NCI-H2227 (cell line): ENCODE data around the gene ARHGAP4.

ENCODE experiments used
- DNase-seq: peaks from one replicate; lab custom pipeline; 2025; ENCODE audit not compliant: unreplicated experiment; lab: John Stamatoyannopoulos, UW

ARHGAP4 gene

DNA sequence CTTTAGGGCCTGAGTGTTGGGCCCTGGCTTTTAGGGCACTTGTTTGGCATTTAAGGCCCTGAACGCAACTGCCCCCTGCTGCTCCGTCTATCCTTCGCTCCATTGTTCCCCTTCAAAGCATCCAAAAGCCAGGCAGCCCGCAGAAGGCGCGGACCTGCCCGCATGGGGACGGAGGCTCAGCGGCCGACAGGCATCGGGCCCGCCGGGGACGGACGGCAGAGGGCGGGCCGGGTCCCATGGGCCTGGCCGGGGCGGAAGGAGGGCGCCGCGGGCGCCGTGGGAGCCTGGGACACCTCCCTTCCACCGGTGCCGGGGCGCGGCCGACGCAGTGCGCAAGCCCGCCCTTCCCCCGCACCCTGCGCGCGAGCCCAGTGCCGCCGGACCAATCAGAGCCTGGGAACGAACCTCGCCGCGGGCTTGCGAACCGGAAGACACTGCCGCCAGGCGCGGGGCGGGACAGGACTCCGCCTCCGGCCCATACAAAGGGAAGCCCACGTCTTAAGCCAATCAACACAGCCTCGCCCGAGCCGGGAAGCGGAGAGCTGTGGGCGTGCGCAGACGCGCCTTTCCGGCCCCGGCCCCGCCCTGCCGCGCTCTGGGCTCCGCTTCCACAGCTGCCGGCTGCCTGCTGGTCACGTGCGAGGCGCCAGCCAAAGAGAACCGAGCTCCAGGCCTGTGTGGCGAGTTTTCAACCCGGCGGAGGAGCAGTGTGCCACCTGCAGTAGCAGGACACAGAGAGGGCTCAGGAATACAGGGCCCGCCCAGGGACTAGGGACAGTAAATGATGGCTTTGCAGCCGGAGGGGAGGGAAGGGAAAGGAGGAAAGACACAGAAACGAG is 2.1 kb upstream of the ARHGAP4 start:
- DNase-seq: peak; percentile 98

DNA sequence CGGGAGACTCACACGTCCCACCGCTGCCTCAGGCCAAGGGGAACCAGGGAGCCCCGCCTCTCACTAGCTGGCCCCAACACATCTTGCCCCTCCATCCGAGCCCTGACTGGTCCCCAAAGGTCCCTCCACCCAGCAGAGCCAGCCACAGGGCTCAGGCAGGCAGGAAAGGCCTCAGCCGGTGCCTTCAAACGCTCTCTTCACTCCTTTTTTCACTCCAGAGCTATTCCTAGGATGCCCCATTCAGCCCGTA is 1.5 kb upstream of the ARHGAP4 start:
- DNase-seq: no peak

DNA sequence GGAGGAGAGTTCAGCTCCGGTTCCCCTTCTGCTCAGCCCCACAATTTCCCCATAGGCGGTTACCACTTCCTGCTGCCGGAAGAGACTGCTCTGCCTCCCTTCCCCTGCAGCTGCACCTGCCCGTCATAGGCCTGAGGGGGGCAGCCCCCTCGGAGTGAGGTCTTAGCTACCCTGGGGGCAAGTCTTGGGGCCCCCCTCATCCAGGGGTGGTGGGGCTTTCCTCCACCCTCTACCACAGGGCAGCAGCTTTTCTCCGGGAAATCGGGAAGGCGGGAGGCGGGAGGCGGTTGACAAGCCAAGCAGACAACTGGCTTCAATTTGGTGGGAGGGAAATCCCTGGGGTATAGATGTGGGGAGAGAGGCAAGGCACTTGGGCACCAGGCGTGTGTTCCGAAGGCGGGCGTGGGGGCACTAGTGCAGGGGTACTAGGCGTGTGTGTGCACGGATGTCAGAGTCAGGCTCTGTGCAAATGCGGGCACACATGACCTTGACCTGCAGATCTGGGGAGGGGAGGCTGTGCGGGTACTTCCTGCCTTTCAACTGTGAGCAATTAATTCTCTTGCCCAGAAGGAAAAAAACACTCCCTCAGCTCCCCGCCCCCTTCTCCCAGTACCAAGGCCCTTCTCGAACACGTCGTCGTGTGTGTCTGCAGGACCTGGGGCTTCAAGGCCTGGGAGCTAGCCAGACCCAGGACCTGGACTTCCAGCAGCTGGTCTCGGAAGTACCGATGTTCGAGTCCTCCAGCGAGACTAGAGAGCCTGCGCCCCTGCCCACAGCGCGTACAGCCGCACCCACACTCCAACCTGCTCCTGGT is 1.0 kb upstream of the ARHGAP4 start:
- peak; percentile 70 for DNase-seq

DNA sequence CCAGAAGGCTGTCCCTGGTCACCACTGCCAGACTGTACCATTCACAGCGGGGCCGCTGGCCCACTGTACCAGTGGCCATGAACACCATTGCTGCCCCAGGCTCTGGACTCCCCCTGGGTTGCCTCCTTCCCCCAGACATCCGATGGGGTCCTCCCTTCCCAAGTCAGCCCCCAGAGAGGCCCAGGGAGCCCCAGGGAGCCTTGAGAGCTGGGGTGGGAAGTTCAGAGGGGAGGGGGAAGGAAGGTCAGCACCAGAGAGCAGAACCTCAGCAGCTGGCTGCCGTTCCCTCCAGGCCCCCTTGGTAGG is 441 bp upstream of the ARHGAP4 start:
- no peak for DNase-seq

DNA sequence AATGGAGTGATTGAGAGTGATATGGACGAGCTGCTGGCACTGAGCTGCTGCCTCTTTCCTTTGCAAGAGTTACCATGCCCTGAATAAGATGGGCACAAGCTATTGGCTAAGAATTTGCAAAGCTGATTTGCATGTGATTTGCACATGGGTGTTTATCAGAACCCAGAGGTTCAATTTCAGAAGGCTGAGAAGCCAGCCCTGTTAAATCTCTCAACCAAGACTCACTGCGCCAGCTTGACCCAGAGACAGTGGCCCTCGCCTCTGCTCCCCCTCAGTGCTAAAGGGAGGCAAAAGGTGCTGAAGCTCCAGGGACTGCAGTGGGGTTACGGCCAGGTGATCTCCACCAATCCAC is 701 bp downstream of the ARHGAP4 start:
- no peak for DNase-seq

DNA sequence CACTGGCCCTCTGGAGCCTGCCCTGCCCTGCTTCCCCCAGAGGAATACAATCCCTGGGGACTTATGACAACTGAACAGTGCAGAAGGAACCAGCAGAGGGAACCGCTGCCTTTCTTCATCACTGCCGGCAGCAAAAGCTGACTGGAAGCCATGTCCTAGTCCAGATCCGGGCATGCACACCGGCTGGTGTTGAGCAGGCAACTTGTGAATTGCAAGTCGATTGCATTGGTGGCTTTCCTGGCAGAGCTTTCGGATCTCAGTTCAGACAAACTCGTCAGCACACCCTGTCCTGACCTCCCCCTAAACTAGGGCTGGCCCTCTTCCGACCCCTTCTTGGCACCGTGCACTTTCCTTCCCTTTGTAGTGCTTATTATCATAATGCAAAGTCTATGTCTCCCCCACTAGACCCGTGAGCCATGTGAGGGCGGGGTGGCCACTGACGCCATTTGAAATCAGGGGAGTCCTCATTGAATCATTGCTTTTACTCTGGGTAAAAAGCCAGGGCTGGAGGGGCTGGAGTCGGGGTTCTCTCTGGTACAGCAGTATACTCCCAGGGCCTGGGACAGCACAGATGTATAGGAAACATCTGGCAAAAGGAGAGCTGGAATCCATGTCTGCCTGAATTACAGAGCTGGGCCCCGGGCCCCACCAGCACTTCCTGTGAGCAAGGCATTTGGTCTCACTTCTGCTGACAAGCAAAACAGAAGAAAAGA is 1.8 kb downstream of the ARHGAP4 start:
- DNase-seq: peak; percentile 51

DNA sequence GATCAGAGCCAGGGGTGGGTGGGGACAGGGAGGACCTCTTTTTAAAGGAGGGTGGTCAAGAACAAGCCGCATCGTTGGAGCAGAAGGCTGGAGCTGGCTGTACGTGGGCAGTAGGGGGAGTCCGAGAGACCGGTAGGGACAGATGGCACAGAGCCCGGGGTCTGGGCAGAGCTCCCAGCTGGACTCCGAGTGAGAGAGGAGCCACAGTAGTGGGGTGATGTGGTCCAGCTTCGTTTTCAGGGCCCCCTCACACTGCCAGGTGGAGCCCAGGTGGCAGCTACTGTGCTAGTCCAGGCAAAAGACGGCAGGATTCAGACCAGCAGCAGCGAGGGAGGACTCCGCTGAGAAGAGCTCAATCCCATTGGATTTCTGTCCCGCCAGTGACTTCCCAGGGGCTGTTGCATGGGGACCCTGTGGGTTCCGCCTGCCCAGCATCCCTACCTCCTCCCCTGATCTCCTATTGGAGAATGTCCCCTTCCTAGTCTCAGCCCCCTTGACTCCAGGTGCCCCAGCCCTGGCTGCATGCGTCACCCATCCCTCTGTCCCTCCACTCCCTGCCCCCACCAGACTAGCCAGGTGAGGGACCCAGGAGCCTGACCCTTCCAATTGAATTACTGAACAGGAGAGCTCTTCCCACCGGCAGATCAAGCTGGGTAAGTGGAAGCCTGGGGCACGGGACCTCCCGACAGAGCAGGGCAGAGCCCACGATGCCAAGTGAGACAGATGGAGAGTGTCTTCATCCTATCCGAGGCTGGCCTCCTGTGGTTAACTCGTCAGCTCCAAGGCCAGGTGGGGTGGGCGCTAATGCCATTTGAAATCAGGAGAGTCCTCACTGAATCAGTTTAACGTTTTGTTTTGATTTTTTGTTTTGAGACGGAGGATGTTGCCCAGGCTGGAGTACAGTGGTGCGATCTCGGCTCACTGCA is 2.9 kb downstream of the ARHGAP4 start:
- DNase-seq: peak; percentile 55

DNA sequence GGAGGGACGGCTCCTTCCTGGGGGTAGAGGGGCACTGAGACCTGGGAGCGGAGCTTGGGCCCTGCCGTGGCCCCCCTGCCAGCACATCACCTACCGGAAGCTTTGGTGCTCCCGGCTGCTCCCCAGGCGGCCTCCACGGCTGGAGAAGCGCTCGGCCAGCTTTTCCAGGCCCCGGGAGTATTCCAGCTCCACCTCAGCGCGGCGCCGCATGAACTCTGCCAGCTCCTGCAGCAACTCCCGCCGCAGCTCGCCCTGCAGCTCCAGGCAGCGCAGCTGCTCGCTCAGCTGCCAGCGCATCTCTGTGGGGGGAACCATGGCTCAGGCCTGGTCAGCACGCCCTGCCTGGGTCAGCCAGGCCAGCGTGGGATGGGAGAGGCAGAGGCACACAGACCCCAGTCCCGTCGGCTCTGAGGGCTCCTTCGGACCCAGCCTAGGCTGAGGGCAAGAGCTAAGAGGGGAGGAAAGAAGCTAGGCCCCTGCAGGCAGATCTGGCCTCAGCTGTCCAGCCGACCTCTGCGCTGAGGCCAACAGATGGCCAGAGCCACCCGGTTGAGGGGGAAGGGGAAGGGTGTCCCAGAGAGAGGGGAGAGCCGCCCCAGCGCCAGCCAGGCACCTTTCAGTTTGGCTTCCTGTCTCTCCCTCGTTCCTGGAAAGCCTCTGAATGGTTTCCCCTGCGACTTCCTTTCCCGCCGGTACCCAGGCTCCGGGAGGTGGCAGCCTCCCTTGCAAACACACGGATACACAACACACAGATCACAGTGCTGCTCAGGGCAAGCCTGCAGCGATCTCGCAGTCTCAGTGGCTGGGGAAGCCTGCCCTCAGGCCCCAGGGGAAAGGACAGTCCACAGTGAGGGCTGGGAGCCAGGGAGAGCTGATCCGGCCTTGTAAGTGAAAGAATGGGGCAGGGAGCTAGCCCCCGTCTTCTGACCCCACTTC is 4.3 kb downstream of the ARHGAP4 start:
- DNase-seq: peak; percentile 39

DNA sequence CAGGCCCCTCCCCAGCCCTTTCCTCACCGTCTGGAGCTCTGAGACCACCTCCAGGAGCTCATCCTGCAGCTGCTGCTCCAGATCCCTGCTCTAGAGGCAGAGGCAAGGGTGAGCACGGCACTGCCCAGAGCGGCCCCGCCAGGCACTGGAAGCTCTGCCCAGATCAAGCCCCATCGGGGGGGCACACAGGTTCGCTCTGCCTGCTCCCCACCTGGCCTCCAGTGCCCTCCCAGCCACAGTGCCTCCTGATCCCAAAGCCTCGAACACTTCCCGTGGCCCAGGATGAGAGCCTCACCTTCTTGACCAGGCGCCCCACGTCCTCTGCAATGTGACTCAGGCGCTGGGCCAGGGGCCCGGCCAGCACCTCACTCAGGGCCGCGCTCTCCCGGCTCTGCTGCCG is 5.0 kb downstream of the ARHGAP4 start:
- DNase-seq: no peak

DNA sequence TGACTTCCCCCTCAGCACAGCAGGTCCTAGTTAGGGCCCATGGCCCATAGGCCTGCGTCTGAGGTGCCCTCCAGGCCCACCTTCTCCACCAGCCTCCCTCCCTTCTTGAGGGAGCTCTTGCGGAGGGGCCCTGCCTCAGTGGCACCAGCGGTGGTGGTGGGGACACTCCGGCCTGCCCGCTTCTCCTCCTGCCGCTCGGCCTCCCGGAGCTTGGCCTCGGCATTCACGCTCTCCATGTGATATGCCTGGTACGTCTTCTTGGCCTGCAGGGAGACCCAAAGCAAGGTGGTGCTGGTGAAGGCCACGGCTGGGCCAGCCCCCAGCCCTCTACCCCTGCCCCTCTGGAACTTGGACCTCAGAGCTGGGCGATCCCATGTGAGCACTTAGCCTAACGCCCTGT is 5.5 kb downstream of the ARHGAP4 start:
- DNase-seq: no peak

DNA sequence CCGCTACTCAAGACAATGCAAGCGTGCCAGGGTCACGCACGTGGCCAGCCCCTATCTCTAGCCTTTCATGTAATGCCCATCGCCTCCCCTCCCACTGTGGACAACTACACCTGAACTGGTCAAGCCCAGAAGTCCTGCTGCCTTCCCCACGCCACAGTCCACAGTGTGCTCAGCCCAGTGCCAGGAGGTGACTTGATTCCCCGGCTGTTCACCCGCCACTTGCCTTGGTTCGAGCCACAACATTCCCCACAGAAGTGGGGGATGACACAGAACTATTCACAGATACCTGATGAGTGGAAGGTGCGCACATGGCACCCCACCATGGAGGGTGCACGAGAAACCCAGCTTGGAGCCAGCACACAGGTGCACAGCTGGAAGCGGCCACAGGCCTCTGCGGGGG is 6.8 kb downstream of the ARHGAP4 start:
- no peak for DNase-seq

DNA sequence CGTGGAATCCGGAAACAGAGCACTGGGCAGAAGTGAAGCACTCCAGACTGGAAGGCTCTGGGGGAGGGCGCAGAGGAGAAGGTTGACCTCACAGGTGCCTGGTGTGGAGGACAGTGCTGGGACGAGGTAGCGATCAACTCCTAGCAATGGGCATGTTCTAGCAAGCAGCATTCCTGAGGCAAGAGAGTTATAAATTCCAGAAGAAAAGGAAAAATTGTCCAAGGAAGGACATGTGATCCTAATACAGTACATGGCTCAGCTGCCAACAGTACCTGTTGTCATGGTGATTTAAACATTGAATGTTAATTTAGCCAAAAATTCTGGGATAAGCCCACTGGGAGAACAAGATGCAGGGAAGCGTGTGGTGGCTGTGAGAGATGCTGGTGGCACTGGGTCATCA is 8.2 kb downstream of the ARHGAP4 start:
- DNase-seq: no peak

DNA sequence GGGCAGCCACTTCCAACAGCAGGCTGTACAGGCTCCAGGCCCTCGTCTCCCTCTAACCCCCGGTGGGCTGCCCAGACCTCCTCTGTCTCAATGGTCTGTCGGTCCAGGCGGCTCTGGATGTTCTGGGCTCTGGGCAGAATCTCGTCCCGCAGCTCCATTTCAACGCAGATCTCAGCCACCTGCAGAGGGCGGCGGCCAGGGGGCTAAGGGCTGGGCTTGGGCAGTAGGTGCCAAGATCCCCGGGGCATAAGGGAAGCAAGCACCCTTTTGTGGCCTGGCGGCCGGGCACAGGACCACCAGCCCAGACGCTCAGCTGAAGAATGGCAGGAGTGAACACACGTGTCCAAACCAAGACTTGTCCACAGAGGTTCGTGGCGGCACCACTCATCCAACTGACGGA is 12.4 kb downstream of the ARHGAP4 start:
- DNase-seq: no peak

DNA sequence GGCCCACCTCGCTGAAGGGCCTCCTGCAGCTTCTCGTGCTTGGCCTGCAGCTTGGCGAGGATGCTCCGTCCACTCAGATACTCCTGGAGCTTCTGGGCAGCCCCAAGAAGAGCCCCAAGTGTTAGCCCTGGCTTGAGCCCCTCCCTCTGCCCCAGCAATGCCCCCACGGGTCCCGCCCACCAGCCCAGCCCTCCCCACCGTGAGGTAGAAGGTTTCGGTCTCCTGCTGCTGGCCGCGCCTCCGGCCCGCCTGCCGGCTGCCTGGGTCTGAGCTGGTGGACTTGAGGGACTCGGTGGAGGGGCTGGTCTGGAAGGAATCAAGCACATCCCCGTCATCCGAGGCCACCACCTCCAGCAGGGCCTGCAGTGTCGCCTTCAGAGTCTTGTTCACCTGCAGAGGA is 12.9 kb downstream of the ARHGAP4 start:
- no peak for DNase-seq

DNA sequence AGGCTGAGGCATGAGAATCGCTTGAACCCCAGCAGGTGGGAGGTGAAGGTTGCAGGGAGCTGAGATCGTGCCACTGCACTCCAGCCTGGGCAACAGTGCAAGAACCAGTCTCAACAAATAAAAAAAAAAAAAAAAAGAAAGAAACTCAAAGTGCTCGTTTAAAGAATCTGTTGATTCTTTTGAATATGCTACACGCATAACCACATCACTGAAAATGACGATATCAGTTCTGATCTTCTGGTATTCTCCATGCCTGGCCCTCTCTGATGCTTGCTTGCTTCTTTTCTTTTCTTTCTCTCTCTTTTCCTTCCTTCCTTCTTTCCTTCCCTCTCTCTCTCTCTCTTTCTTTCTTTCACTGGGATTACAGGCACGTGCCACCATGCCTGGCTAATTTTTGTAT is 14.3 kb downstream of the ARHGAP4 start:
- DNase-seq: no peak

DNA sequence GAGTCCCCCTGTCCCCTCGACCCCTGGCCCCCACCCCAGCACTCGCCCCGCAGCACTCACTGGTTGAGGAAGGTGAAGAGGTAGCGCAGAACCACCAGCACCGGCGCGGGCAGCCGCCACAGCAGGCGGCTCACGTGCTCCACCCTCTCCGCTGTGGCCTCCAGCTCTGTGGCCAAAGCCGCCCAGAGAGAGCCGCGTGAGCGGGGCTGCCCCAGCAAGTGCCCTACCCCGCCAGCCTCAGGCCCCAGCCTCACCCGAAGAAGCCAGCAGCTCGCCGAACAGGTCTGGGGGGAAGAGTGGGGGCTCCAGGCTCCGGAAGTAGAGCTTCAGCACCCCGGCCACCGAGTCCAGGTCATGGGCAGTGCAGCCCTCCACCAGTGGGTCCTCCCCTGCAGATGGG is 15.6 kb downstream of the ARHGAP4 start:
- DNase-seq: no peak

DNA sequence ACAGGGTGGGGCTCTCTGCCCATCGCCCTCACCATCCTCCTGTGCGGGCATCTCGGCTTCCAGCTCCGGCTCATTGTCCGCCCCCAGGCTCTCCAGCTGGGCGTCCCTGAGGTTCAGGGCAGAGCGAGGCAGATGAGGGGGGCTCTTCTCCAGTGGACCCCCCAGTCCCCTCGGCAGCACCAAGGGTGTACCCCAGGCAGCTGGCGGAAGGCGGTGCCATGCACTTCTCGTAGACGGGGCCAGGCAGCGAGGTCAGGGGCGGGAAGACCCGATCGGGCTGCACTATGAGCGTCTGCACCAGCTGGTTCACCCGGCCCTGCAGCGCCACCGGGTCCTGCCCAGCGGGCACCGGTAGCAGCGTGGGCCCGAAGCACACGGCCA is 16.1 kb downstream of the ARHGAP4 start:
- no peak for DNase-seq

DNA sequence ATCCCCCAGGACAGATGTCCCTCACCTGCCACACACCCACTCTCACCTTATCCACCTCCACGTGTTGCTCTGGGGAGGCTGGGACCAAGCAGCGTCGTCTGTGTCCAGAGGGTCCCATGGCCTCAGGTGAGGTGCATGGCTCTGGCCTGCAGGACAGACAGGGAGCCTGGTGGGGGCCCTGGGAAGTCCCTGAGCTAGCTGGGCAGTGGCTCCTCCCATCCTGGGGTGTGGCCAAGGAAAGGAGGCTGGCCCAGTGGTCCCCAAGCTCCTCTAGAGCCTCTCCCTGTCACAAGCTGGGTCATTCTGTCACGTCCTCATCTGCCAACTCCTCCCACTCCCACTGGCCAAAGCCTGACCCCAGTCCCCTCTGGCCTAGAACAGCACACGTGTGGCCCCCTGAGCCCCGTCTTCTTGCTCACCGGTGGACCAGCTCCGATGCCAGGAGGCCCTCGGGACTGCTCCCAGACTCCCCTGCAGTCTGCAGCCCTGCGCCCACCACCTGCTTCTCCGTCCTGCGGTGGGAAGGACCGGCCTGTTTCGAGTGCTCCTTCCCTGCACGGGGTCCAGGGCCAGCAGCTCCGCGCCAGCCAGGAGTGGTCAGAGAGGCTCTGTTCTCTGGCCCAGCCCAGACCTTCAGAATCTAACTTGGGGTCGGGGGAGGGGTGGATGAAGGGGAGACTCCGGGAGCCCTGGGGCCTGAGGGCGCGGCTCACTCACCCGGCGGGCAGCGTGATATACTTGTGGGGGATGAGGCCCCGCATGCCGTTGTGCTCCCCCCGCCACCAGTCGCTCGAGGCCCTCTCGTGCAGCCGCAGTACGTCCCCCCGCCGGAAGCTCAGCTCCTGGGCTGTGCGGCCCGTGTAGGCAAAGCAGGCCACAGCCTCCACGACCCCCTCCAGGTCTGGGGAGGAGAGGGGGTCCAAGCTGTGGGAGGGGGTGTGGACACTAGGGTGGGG is 16.8 kb downstream of the ARHGAP4 start:
- peak; percentile 21 for DNase-seq

DNA sequence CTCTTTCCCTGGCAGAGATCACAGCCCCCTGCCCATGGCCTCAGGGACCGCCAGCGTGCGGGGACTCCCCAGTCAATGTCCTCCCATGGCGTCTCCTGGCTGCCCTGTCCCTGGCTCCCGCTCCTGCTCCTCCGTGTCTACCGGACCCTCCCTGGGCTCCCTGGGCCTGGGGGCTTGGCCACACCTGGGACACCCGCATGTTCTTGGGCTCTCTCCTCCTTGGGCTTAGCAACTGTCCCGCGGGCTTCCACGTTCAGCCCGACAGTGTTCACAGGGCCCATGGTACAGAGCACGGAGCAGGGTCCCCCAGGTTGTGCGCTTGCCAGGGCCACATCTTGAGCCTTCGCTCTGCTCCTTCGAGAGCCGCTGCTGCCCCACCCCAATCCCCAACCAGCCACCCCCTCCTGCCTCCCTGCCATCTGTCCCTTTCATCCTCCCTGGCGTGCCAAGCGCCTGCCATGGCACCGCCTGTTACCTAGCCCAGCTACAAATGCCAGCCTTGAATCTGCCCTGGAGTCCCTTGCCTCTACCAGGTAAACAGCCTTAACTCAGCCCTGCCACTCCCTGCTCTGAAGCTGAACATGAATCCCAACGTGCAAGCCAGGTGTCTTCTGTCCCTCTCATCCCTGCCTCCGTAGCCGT is 17.7 kb downstream of the ARHGAP4 start:
- no peak for DNase-seq
